ENCODE measurements around the gene RPL29. TPM values are rescaled to one million over a fixed set of nuclear protein-coding genes. Genes with fewer than 3 reads are reported as not detected.
A peak's percentile ranks its signal among the peaks of the same experiment; 100 is the strongest.

The RPL29 gene
- total RNA-seq, 1 donor from 2014 or later = 610 TPM

GRCh38 chr3:51974277-51974962 is 21.3 kb downstream of the RPL29 start:
- Mint-ChIP-seq H3K27ac (ENCODE audit: unreplicated experiment) (peak overlapping the region; percentile 92), H3K36me3 (ENCODE audit: low read depth) (no peaks in the 10 kb centered on the region), H3K4me1 (ENCODE audit: low read depth) (peaks cover 22% of the 10 kb centered on the region)

GRCh38 chr3:51971350-51971749 is 24.3 kb downstream of the RPL29 start:
- DNase-seq (ENCODE audit: low spot score) = no peak
- no peak overlapping the region for H3K4me3 Mint-ChIP-seq (ENCODE audit: unreplicated experiment)
- H3K27ac Mint-ChIP-seq (ENCODE audit: unreplicated experiment) = no peak overlapping the region

More at GRCh38 chr3:51974277-51974962, 21.3 kb downstream of the RPL29 start:
- Mint-ChIP-seq H3K27me3 (ENCODE audit: low read depth) (no peaks in the 10 kb centered on the region), H3K4me3 (ENCODE audit: unreplicated experiment) (peak overlapping the region; percentile 95), H3K9me3 (ENCODE audit: low read depth) (no peaks in the 10 kb centered on the region)
- TF ChIP-seq CTCF (IDR thresholded peaks at IDR 0.05) = peak; percentile 70
- DNase-seq (ENCODE audit: low spot score) = no peak

GRCh38 chr3:51970606-51971300 is 24.9 kb downstream of the RPL29 start:
- H3K4me3 Mint-ChIP-seq (ENCODE audit: unreplicated experiment) = no peak overlapping the region
- H3K36me3 Mint-ChIP-seq (ENCODE audit: low read depth) = no peaks in the 10 kb centered on the region
- DNase-seq (ENCODE audit: low spot score) = no peak
- no peaks in the 10 kb centered on the region for H3K27me3 Mint-ChIP-seq (ENCODE audit: low read depth)
- H3K4me1 Mint-ChIP-seq (ENCODE audit: low read depth) = peaks cover 35% of the 10 kb centered on the region
- no peaks in the 10 kb centered on the region for H3K9me3 Mint-ChIP-seq (ENCODE audit: low read depth)
- no peak overlapping the region for H3K27ac Mint-ChIP-seq (ENCODE audit: unreplicated experiment)
- no peak for TF ChIP-seq CTCF (IDR thresholded peaks at IDR 0.05)

More at GRCh38 chr3:51971350-51971749, 24.3 kb downstream of the RPL29 start:
- Mint-ChIP-seq H3K9me3 (ENCODE audit: low read depth) (no peaks in the 10 kb centered on the region), H3K36me3 (ENCODE audit: low read depth) (no peaks in the 10 kb centered on the region), H3K4me1 (ENCODE audit: low read depth) (peaks cover 33% of the 10 kb centered on the region), H3K27me3 (ENCODE audit: low read depth) (no peaks in the 10 kb centered on the region)
- TF ChIP-seq CTCF (IDR thresholded peaks at IDR 0.05) = no peak

GRCh38 chr3:51969841-51970240 is 25.9 kb downstream of the RPL29 start:
- no peak overlapping the region for H3K27ac Mint-ChIP-seq (ENCODE audit: unreplicated experiment)
- H3K36me3 Mint-ChIP-seq (ENCODE audit: low read depth) = no peaks in the 10 kb centered on the region
- no peak overlapping the region for H3K4me3 Mint-ChIP-seq (ENCODE audit: unreplicated experiment)
- DNase-seq (ENCODE audit: low spot score) = no peak
- H3K27me3 Mint-ChIP-seq (ENCODE audit: low read depth) = no peaks in the 10 kb centered on the region
- no peaks in the 10 kb centered on the region for H3K9me3 Mint-ChIP-seq (ENCODE audit: low read depth)
- no peak for TF ChIP-seq CTCF (IDR thresholded peaks at IDR 0.05)
- H3K4me1 Mint-ChIP-seq (ENCODE audit: low read depth) = peaks cover 37% of the 10 kb centered on the region

GRCh38 chr3:51968883-51969678 is 26.6 kb downstream of the RPL29 start:
- TF ChIP-seq CTCF (IDR thresholded peaks at IDR 0.05) = no peak
- Mint-ChIP-seq H3K9me3 (ENCODE audit: low read depth) (no peaks in the 10 kb centered on the region), H3K36me3 (ENCODE audit: low read depth) (no peaks in the 10 kb centered on the region), H3K27me3 (ENCODE audit: low read depth) (no peaks in the 10 kb centered on the region), H3K4me3 (ENCODE audit: unreplicated experiment) (no peak overlapping the region), H3K4me1 (ENCODE audit: low read depth) (peaks cover 36% of the 10 kb centered on the region), H3K27ac (ENCODE audit: unreplicated experiment) (no peak overlapping the region)
- DNase-seq (ENCODE audit: low spot score) = no peak
